Keratinocyte (primary cell): ENCODE measurements around the gene AFAP1L1. TPM values are rescaled to one million over a fixed set of nuclear protein-coding genes. Genes with fewer than 3 reads are reported as not detected.

ENCODE experiments used
- DNase-seq: peaks from one replicate; pipeline ENCODE4 v3.0.0-alpha.2; 2011; ENCODE audit warnings: low read depth, missing footprints, low spot score
- FAIRE-seq: peaks from 2 replicates; lab custom pipeline; 2011; peaks lifted over from hg19 to GRCh38; lab: Jason Lieb, UNC
- H2AFZ ChIP-seq: 2 replicates; pipeline ENCODE4 v1.6.0; 2012; ENCODE audit warnings: low read length, control low read depth, inconsistent platforms; ENCODE audit not compliant: control insufficient read depth
- H3K27ac ChIP-seq: 2 replicates; pipeline ENCODE4 v1.5.1; 2011; ENCODE audit warnings: low read length; ENCODE audit not compliant: control insufficient read depth, insufficient read depth
- H3K27me3 ChIP-seq: 3 replicates; pipeline ENCODE4 v1.6.0; 2011; ENCODE audit warnings: low read length; ENCODE audit not compliant: control insufficient read depth, insufficient read depth; ENCODE audit errors: extremely low read depth
- H3K36me3 ChIP-seq, 2 experiments: 2 replicates in 1 of 2; 3 replicates in 1 of 2; pipeline ENCODE4 v1.5.1; 2011; ENCODE audit warnings: low read length in 2 of 2, mild to moderate bottlenecking in 1 of 2; ENCODE audit not compliant: control insufficient read depth in 2 of 2, insufficient read depth in 2 of 2; ENCODE audit errors: extremely low read depth in 1 of 2
- H3K4me1 ChIP-seq: 3 replicates; pipeline ENCODE4 v1.5.1; 2011; ENCODE audit warnings: low read length; ENCODE audit not compliant: control insufficient read depth, insufficient read depth; ENCODE audit errors: extremely low read depth
- H3K4me2 ChIP-seq: 3 replicates; pipeline ENCODE4 v1.6.0; 2011; ENCODE audit warnings: low read depth, low read length; ENCODE audit not compliant: control insufficient read depth, insufficient read depth; ENCODE audit errors: extremely low read depth
- H3K4me3 ChIP-seq, 3 experiments: fragments of 200-600 bp in 1 of 3; sonication (generic) in 1 of 3; 2 replicates in 2 of 3; 3 replicates in 1 of 3; pipeline ENCODE4 v1.5.1; 2011 to 2016; ENCODE audit warnings: low read length in 3 of 3, mild to moderate bottlenecking in 3 of 3, control low read depth in 2 of 3, inconsistent platforms in 1 of 3, low read depth in 1 of 3, mixed read lengths in 1 of 3, mixed run types in 1 of 3, moderate library complexity in 1 of 3; ENCODE audit not compliant: control insufficient read depth in 2 of 3, insufficient read depth in 2 of 3; ENCODE audit errors: extremely low read depth in 1 of 3
- H3K79me2 ChIP-seq: 2 replicates; pipeline ENCODE4 v1.6.0; 2012; ENCODE audit warnings: low read length; ENCODE audit not compliant: control insufficient read depth, insufficient read depth
- H3K9ac ChIP-seq: 3 replicates; pipeline ENCODE4 v1.6.0; 2011; ENCODE audit warnings: low read length; ENCODE audit not compliant: control insufficient read depth, insufficient read depth; ENCODE audit errors: extremely low read depth
- H3K9me1 ChIP-seq: 3 replicates; pipeline ENCODE4 v1.6.0; 2011; ENCODE audit warnings: low read length; ENCODE audit not compliant: control insufficient read depth, insufficient read depth; ENCODE audit errors: extremely low read depth
- H3K9me3 ChIP-seq: 2 replicates; pipeline ENCODE4 v1.5.1; 2012; ENCODE audit warnings: low read depth, low read length; ENCODE audit not compliant: control insufficient read depth
- H4K20me1 ChIP-seq: 3 replicates; pipeline ENCODE4 v1.6.0; 2011; ENCODE audit warnings: low read length; ENCODE audit not compliant: control insufficient read depth, insufficient read depth; ENCODE audit errors: extremely low read depth
- CTCF ChIP-seq, 3 experiments: IDR thresholded peaks in 1 of 3; conservative IDR thresholded peaks in 1 of 3; optimal IDR thresholded peaks in 1 of 3; 2 replicates in 2 of 3; 3 replicates in 1 of 3; pipeline versions ENCODE3 to v1.5.1; 2011; ENCODE audit warnings: low read length in 3 of 3, mild to moderate bottlenecking in 3 of 3, moderate library complexity in 2 of 3, control low read depth in 1 of 3, inconsistent platforms in 1 of 3; ENCODE audit not compliant: insufficient read depth in 2 of 3; ENCODE audit errors: extremely low read depth in 1 of 3
- EZH2 ChIP-seq: IDR thresholded peaks from one replicate; pipeline ENCODE4 v1.6.1; 2012; ENCODE audit warnings: inconsistent platforms, mild to moderate bottlenecking, low read length, moderate library complexity
- dilution Hi-C: fragments of 300-500 bp; cut with MboI; formaldehyde crosslinking; loops from one replicate; pipeline ENCODE4 v1.7.0; 2020; ENCODE audit warnings: low sequenced_read_pairs; ENCODE audit not compliant: extremely low pct_ligation_motif_present
- polyA plus RNA-seq, 5 experiments: library from polyadenylated mRNA; depleted of rRNA in 3 of 5; stranded (reverse) in 3 of 5; stranded (forward) in 1 of 5; unstranded in 1 of 5; fragments of >200 nt; gene quantifications; 1 replicate in 1 of 5; 2 replicates in 3 of 5; 3 replicates in 1 of 5; pipeline versions ENCODE4 v1.2.1 to v1.2.3, GENCODE V29; 2011 to 2012; ENCODE audit warnings: missing spikeins in 2 of 5, low read depth in 1 of 5, low replicate concordance in 1 of 5

AFAP1L1 gene
- polyA plus RNA-seq, 1 donor (not counting 4 experiments of a cell fraction or from before 2014, with no cell fraction given), result 4.6 TPM

GRCh38 chr5:149333711-149334443, 62.2 kb downstream of the AFAP1L1 start:
- Histone ChIP-seq H3K36me3 (peaks cover 6 to 15% of the 10 kb centered on the region in 2 experiments), H2AFZ (no peak overlapping the region), H3K9me1 (no peaks in the 10 kb centered on the region), H3K79me2 (no peaks in the 10 kb centered on the region), H4K20me1 (no peaks in the 10 kb centered on the region), H3K4me3 (no peak overlapping the region), H3K4me2 (no peak overlapping the region), H3K27ac (no peak overlapping the region), H3K9ac (no peak overlapping the region), H3K27me3 (no peaks in the 10 kb centered on the region), H3K4me1 (no peaks in the 10 kb centered on the region), H3K9me3 (no peaks in the 10 kb centered on the region)
- DNase-seq (no peak), FAIRE-seq (no peak)
- dilution Hi-C loops, result no loop called here
- no peak for TF ChIP-seq EZH2
- no peak for TF ChIP-seq CTCF (optimal IDR thresholded peaks at IDR 0.05 in 1 of 3, IDR thresholded peaks at IDR 0.05 in 1 of 3, conservative IDR thresholded peaks at IDR 0.05 in 1 of 3; ENCODE audit: extremely low read depth in 1 of 3, insufficient read depth in 2 of 3, low read length in 3 of 3)

GRCh38 chr5:149337736-149338135, 66.1 kb downstream of the AFAP1L1 start:
- H3K4me2 ChIP-seq, result no peak overlapping the region
- no peak overlapping the region for H3K9ac ChIP-seq
- H3K27me3 ChIP-seq, result no peaks in the 10 kb centered on the region
- no peaks in the 10 kb centered on the region for H3K9me1 ChIP-seq
- dilution Hi-C loops, result no loop called here
- H3K4me1 ChIP-seq, result no peaks in the 10 kb centered on the region
- DNase-seq, result no peak
- H3K27ac ChIP-seq, result no peak overlapping the region
- TF ChIP-seq EZH2, result no peak
- no peaks in the 10 kb centered on the region for H4K20me1 ChIP-seq
- peaks cover 7 to 10% of the 10 kb centered on the region in 2 experiments for H3K36me3 ChIP-seq
- FAIRE-seq, result no peak
- no peak overlapping the region for H2AFZ ChIP-seq
- no peaks in the 10 kb centered on the region for H3K79me2 ChIP-seq
- H3K4me3 ChIP-seq, result no peak overlapping the region
- H3K9me3 ChIP-seq, result no peaks in the 10 kb centered on the region
